Esophagus muscularis mucosa (tissue), 4 donors: Measurements from ENCODE around the gene SERHL2.

ENCODE experiments used
- EP300 ChIP-seq: sonication (generic); formaldehyde crosslinking; IDR thresholded peaks from one replicate; pipeline ENCODE4 v1.6.1; 2017; ENCODE audit warnings: antibody characterized with exemption
- POLR2A ChIP-seq: fragments of 450-650 bp; IDR thresholded peaks from one replicate; pipeline ENCODE4 v1.6.1; 2017; ENCODE audit warnings: antibody characterized with exemption, moderate library complexity, mild to moderate bottlenecking, low read depth
- POLR2AphosphoS5 ChIP-seq, 2 donors: sonication (generic); formaldehyde crosslinking; IDR thresholded peaks; one replicate each; pipeline ENCODE4 v1.6.1; 2017; ENCODE audit warnings: antibody characterized with exemption in 2 of 2
- TF ChIP-seq, protein P1 (sequence below), 3 experiments: fragments of 200-600 bp in 2 of 3; fragments of 450-650 bp in 1 of 3; sonication (generic) in 2 of 3; IDR thresholded peaks; one replicate each; pipeline ENCODE4 v1.5.1; 2017 to 2019; ENCODE audit warnings: antibody characterized with exemption in 3 of 3, mild to moderate bottlenecking in 2 of 3, moderate library complexity in 1 of 3

DNA sequence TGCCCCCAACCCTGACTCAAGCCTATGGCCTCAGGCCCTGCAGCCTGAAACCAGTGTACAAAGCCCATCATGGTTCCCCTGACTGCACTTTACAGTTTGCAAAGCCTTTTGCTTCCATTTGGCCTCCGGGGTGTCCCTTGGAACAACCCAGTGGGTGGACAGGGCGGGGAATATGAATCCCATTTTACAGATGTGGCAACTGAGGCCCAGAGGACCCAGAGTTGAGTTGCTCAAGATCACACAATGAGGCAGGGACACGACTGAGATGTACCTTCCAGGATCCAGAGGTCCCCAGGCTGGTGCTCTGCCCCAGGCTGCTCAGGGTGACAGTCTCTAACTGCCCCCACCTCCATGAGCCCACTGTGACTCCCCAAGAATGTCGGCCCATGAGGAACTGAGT is 66.3 kb downstream of the SERHL2 start:
- TF ChIP-seq EP300 (no peak), POLR2A (no peak), POLR2AphosphoS5 (IDR thresholded peaks at IDR 0.05) (no peak)
- TF ChIP-seq, protein P1, sequence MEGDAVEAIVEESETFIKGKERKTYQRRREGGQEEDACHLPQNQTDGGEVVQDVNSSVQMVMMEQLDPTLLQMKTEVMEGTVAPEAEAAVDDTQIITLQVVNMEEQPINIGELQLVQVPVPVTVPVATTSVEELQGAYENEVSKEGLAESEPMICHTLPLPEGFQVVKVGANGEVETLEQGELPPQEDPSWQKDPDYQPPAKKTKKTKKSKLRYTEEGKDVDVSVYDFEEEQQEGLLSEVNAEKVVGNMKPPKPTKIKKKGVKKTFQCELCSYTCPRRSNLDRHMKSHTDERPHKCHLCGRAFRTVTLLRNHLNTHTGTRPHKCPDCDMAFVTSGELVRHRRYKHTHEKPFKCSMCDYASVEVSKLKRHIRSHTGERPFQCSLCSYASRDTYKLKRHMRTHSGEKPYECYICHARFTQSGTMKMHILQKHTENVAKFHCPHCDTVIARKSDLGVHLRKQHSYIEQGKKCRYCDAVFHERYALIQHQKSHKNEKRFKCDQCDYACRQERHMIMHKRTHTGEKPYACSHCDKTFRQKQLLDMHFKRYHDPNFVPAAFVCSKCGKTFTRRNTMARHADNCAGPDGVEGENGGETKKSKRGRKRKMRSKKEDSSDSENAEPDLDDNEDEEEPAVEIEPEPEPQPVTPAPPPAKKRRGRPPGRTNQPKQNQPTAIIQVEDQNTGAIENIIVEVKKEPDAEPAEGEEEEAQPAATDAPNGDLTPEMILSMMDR (IDR thresholded peaks at IDR 0.05) = no peak
